ENCODE results near the gene SRGN.

The SRGN gene

DNA sequence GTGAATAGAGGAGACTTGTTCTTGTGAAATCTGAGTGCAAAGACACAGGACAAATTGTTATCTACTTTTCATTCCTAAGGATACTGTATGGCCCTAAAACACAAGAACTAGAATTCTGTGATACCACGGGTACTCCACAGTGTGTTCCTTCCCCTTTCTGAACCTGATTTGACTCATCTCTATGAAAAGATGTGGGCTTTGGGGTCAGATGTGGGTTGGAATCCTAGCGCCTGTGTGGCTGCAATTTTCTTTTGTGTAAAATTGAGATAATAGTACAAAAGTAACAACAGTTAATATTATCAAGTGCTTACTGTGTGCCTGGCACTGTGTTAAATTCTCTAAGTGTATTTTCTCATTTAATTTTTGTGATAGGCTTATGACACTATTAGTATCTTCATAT lies 8.1 kb downstream of the SRGN start:
- no peak for TF ChIP-seq CTCF (conservative IDR thresholded peaks at IDR 0.05; ENCODE audit: control insufficient read depth, insufficient read depth, low read depth, low read length)
- no peak overlapping the region for H3K4me3 ChIP-seq (ENCODE audit: control insufficient read depth, low read depth, low read length)
- no peak for DNase-seq (ENCODE audit: low read depth)

DNA sequence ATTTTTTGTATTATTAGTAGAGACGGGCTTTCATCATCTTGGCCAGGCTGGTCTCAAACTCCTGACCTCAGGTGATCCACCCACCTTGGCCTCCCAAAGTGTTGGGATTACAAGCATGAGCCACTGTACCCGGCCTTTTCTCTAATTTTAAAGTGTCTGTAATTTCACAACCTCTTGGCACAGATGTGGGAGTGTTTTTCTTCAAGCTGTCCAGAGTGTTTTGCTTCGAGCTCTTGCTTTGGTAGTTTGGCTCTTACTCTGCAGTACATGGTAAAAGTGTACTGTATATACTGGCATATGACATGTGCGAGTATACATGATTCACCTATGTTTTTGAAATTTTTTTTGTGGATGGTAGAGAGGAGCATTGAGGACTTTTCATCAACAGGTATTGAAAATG lies 9.8 kb downstream of the SRGN start:
- no peak for TF ChIP-seq CTCF (conservative IDR thresholded peaks at IDR 0.05; ENCODE audit: control insufficient read depth, insufficient read depth, low read depth, low read length)
- H3K4me3 ChIP-seq (ENCODE audit: control insufficient read depth, low read depth, low read length), result no peak overlapping the region
- DNase-seq (ENCODE audit: low read depth), result peak; percentile 30

GRCh38 chr10:69100136-69100872 lies 12.4 kb downstream of the SRGN start:
- no peak for TF ChIP-seq CTCF (conservative IDR thresholded peaks at IDR 0.05; ENCODE audit: control insufficient read depth, insufficient read depth, low read depth, low read length)
- H3K4me3 ChIP-seq (ENCODE audit: control insufficient read depth, low read depth, low read length), result no peak overlapping the region
- no peak for DNase-seq (ENCODE audit: low read depth)

- peak; percentile 80 for DNase-seq (ENCODE audit: low read depth)
Observed at GRCh38 chr10:69101451-69102095, 13.7 kb downstream of the SRGN start.

DNA sequence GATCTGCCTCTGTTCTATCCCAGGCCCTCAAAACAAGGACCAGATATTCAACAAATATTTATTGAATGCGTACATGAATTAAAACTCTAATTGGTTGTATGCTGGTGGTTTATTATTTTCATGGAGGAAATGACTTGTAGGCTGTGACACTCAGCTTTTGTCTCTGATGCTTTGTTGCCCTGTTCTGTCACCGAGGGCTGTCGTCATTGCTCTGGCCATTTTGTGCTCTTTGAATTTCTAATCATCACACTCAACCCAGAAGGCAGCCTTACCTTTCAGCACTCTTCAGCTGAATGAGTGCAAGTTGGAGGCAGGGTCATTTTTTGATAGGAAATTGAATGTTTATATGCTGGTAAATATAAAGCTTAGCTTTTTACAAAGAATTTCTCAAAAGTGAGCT lies 14.5 kb downstream of the SRGN start:
- no peak for TF ChIP-seq CTCF (conservative IDR thresholded peaks at IDR 0.05; ENCODE audit: control insufficient read depth, insufficient read depth, low read depth, low read length)
- no peak overlapping the region for H3K4me3 ChIP-seq (ENCODE audit: control insufficient read depth, low read depth, low read length)
- no peak for DNase-seq (ENCODE audit: low read depth)

More at GRCh38 chr10:69101451-69102095, 13.7 kb downstream of the SRGN start:
- TF ChIP-seq CTCF (conservative IDR thresholded peaks at IDR 0.05; ENCODE audit: control insufficient read depth, insufficient read depth, low read depth, low read length), result no peak
- no peak overlapping the region for H3K4me3 ChIP-seq (ENCODE audit: control insufficient read depth, low read depth, low read length)

- no peak for TF ChIP-seq CTCF (conservative IDR thresholded peaks at IDR 0.05; ENCODE audit: control insufficient read depth, insufficient read depth, low read depth, low read length)
Observed at GRCh38 chr10:69103784-69104183, 15.9 kb downstream of the SRGN start.

More at GRCh38 chr10:69103784-69104183, 15.9 kb downstream of the SRGN start:
- H3K4me3 ChIP-seq (ENCODE audit: control insufficient read depth, low read depth, low read length), result no peak overlapping the region
- DNase-seq (ENCODE audit: low read depth), result no peak
